HFFc6 (cell line): ENCODE data around the gene MAP2K5. TPM values are rescaled to one million over a fixed set of nuclear protein-coding genes. Genes with fewer than 3 reads are reported as not detected.

Experiments used
- DNase-seq: peaks from one replicate; pipeline ENCODE4 v3.0.0-alpha.2; 2018
- H3K27ac Mint-ChIP-seq: 2 replicates; pipeline ENCODE4 v1.8.0; 2020; ENCODE audit warnings: mild to moderate bottlenecking, mixed read lengths
- H3K27me3 Mint-ChIP-seq: 2 replicates; pipeline ENCODE4 v1.8.0; 2021; ENCODE audit warnings: mild to moderate bottlenecking, moderate library complexity, mixed read lengths; ENCODE audit not compliant: insufficient read depth
- H3K36me3 Mint-ChIP-seq: 2 replicates; pipeline ENCODE4 v1.8.0; 2021; ENCODE audit warnings: low read depth, mixed read lengths
- H3K4me1 Mint-ChIP-seq: 2 replicates; pipeline ENCODE4 v1.8.0; 2020; ENCODE audit warnings: low read depth, mixed read lengths
- H3K4me3 Mint-ChIP-seq: 2 replicates; pipeline ENCODE4 v1.8.0; 2020; ENCODE audit warnings: mild to moderate bottlenecking, moderate library complexity, mixed read lengths
- H3K9me3 Mint-ChIP-seq: 2 replicates; pipeline ENCODE4 v1.8.0; 2020; ENCODE audit warnings: mild to moderate bottlenecking, mixed read lengths
- CTCF ChIP-seq: fragments of 200-600 bp; sonication (generic); IDR thresholded peaks from 2 replicates; pipeline ENCODE4 v1.5.0; 2021; ENCODE audit warnings: antibody characterized with exemption, mild to moderate bottlenecking
- total RNA-seq, 6 experiments: library from RNA; stranded (reverse); fragmentation: NEBNext Ultra II Directional; extraction: Animal tissue kit (Norgen Biotek cat#: 25700); gene quantifications; 2 replicates in 1 of 6; 3 replicates in 5 of 6; pipeline ENCODE4 v1.2.3, GENCODE V29; 2021

Gene MAP2K5
- total RNA-seq, 6 experiments from 2014 or later: 10.2 to 14.3 (median 13.3) TPM

DNA sequence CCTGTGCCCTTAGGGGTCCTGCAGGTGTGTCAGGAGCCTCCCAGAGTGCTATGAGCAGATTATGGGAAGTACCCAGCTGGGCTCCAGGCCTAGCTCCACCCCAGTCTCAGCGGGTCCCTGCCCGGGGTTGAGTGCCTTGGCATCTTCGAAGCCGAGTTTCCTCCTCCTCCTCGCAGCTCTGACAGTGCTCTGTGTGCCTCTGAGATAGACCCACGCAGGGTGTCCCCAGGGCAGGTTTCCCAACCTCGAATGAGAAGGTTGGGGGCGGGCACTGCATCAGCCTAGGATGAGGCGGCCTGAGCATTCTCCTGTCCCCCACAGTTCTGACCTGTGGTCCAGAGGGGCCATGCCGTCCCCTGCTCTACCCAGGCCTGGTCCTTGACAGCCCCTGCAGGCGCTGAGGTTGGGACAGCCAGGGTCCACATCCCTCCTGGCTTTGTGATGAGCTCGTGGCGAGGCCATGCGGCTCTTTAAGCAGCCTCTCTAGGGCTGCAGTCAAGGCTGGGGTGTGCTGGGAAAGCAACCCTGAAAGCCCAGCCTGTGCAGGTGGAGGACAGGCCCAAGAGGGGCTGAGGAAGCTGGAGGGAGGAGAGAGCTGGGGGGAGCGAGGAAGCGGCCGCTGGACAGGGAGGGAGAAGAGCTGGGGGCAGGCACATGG, 262.6 kb downstream of the MAP2K5 start:
- no peak overlapping the region for H3K4me3 Mint-ChIP-seq
- no peaks in the 10 kb centered on the region for H3K27me3 Mint-ChIP-seq
- no peaks in the 10 kb centered on the region for H3K9me3 Mint-ChIP-seq
- no peak overlapping the region for H3K27ac Mint-ChIP-seq
- DNase-seq: no peak
- no peaks in the 10 kb centered on the region for H3K4me1 Mint-ChIP-seq
- H3K36me3 Mint-ChIP-seq: no peaks in the 10 kb centered on the region
- TF ChIP-seq CTCF: no peak

GRCh38 chr15:67805666-67806516, 263.4 kb downstream of the MAP2K5 start:
- TF ChIP-seq CTCF: no peak
- no peak for DNase-seq
- Mint-ChIP-seq H3K4me1 (no peaks in the 10 kb centered on the region), H3K27ac (no peak overlapping the region), H3K36me3 (no peaks in the 10 kb centered on the region), H3K9me3 (no peaks in the 10 kb centered on the region), H3K4me3 (no peak overlapping the region), H3K27me3 (no peaks in the 10 kb centered on the region)

- Mint-ChIP-seq H3K27me3 (no peaks in the 10 kb centered on the region), H3K4me1 (no peaks in the 10 kb centered on the region), H3K4me3 (no peak overlapping the region), H3K9me3 (no peaks in the 10 kb centered on the region), H3K36me3 (no peaks in the 10 kb centered on the region), H3K27ac (no peak overlapping the region)
- no peak for TF ChIP-seq CTCF
- no peak for DNase-seq
These were observed 264.0 kb downstream of the MAP2K5 start for GRCh38 chr15:67806536-67806935.

DNA sequence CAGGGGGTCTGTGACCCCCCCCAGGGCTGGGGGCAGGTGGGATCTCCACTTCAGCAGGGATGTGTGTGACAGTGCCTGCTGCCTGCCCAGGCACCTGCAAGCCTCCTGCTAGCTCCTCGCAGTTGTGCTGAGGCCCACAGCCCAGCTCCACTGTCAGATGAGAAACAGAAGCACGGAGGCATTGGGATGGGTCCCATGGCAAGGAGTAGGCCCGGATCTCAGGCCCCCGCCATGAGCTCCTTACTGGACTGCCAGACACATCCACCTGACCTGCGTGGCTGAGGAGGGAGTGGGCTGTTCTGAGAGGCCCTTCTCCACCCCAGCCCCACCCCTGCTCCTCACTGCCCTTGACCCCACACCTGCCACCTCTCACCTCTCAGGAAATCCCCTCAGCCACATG, 264.6 kb downstream of the MAP2K5 start:
- Mint-ChIP-seq H3K36me3 (no peaks in the 10 kb centered on the region), H3K4me1 (no peaks in the 10 kb centered on the region), H3K9me3 (no peaks in the 10 kb centered on the region), H3K27ac (no peak overlapping the region), H3K4me3 (no peak overlapping the region), H3K27me3 (no peaks in the 10 kb centered on the region)
- DNase-seq: no peak
- TF ChIP-seq CTCF: no peak

GRCh38 chr15:67807836-67808235, 265.3 kb downstream of the MAP2K5 start:
- H3K4me1 Mint-ChIP-seq: no peaks in the 10 kb centered on the region
- no peak for TF ChIP-seq CTCF
- H3K9me3 Mint-ChIP-seq: no peaks in the 10 kb centered on the region
- H3K4me3 Mint-ChIP-seq: no peak overlapping the region
- no peaks in the 10 kb centered on the region for H3K27me3 Mint-ChIP-seq
- no peak for DNase-seq
- H3K36me3 Mint-ChIP-seq: no peaks in the 10 kb centered on the region
- no peak overlapping the region for H3K27ac Mint-ChIP-seq
